ENCODE measurements around the gene CRYGN.

The CRYGN gene

GRCh38 chr7:151405056-151405455, 34.9 kb downstream of the CRYGN start:
- DNase-seq: no peak

- peak; percentile 60 to 73 (median 70) for DNase-seq
Measured at GRCh38 chr7:151404216-151405011, 35.5 kb downstream of the CRYGN start.

GRCh38 chr7:151403764-151404163, 36.2 kb downstream of the CRYGN start:
- no peak for DNase-seq

- DNase-seq: no peak
Measured at GRCh38 chr7:151402029-151402835, 37.7 kb downstream of the CRYGN start.

GRCh38 chr7:151400626-151401315, 39.2 kb downstream of the CRYGN start:
- DNase-seq: no peak

- DNase-seq: no peak
Measured at GRCh38 chr7:151399906-151400305, 40.0 kb downstream of the CRYGN start.

GRCh38 chr7:151399305-151399601, 40.7 kb downstream of the CRYGN start:
- no peak for DNase-seq

- no peak for DNase-seq
Measured at GRCh38 chr7:151398446-151399304, 41.3 kb downstream of the CRYGN start.

GRCh38 chr7:151397026-151397425, 42.9 kb downstream of the CRYGN start:
- no peak for DNase-seq

GRCh38 chr7:151396328-151396970, 43.5 kb downstream of the CRYGN start:
- no peak for DNase-seq

- no peak for DNase-seq
Measured at GRCh38 chr7:151395036-151395367, 44.9 kb downstream of the CRYGN start.

GRCh38 chr7:151394076-151395035, 45.6 kb downstream of the CRYGN start:
- no peak for DNase-seq

- no peak for DNase-seq
Measured at GRCh38 chr7:151393031-151393977, 46.6 kb downstream of the CRYGN start.

GRCh38 chr7:151392426-151392825, 47.5 kb downstream of the CRYGN start:
- no peak for DNase-seq

GRCh38 chr7:151392002-151392401, 47.9 kb downstream of the CRYGN start:
- no peak for DNase-seq

GRCh38 chr7:151391358-151391730, 48.6 kb downstream of the CRYGN start:
- no peak for DNase-seq

GRCh38 chr7:151390598-151391357, 49.2 kb downstream of the CRYGN start:
- no peak for DNase-seq

GRCh38 chr7:151389768-151390597, 50.0 kb downstream of the CRYGN start:
- peak in 2 of 3 donors; percentile 51 to 54 for DNase-seq
